ENCODE data around the gene GPR148. TPM values are rescaled to one million over a fixed set of nuclear protein-coding genes. Genes with fewer than 3 reads are reported as not detected.

GPR148 gene
- total RNA-seq: not detected in 2 replicates

DNA sequence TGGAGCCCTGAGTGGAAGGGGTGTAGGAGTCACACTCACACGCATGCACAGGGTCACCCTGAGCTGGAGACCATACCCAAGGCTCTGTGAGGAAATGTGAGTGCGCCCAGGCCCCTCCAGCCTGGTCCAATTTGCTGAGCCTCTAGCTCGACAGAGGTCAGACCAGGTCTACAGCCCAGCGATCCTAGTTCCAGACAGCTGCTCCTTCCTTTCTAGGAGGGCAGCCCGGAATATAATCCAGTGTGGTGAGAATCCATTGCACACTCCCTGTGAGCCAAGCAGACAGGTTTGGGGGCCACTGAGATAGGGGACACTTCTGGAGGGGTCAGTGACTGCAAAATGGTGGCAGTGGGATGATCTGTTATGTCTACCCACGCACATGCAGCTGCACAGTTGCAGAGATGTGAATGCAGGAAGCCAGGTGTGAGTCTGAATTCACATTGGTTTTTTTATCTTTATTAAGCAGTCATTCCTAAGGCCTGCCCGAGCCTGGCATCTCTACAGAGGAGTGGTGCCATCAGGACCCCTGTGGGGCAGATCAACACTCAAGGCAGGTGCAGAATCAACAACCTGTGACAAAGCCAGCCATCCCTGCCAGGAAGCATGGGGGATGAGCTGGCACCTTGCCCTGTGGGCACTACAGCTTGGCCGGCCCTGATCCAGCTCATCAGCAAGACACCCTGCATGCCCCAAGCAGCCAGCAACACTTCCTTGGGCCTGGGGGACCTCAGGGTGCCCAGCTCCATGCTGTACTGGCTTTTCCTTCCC, at the start of gene GPR148:
GPR148 (plus strand) TSS at position 522 of the 768 bp plus-strand sequence; CDS start at position 604, 82 bp downstream.

DNA sequence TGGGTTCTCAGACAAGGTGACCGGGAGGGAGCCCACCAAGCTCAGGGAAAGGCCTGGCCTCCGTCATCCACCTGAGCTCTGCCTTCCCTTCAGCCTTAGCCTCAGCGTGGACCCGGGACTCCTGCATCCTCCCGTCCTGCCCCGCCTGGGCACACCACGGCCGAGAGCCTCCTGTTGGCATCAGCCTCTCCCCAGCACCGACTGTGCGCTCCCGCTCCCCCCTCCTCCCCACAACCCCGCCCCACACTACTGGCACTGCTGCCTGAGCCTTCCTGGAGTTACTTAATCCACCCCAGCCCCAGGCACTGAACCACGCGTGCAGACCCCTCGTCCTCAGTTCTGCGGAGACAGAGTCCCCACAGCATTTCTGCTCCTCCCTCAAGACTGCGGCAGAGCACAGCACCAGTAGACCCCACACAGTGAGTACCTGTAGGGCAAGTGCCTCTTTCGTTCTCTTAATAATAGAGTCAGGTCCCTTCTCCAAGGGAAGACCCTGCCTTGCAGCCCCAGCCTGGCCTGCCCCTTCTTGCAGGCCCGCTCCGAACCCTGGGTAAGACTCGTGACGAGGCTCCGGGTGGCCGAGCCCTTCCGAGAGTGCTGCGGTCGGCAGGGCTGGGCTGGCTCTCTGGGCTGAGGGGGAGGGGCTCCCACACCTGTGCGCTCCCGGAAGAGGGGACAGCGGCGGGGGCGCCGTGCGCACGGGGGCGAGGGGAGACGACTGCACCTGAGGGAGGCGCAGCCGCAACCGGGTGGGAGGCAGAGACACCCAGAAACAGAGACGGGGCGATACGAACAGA, 26.6 kb downstream of the GPR148 start, which contains the start of gene AMER3:
AMER3 (plus strand) TSS at position 285 of the 797 bp plus-strand sequence. CDS start 6,533 bp downstream, outside the sequence.

Other genes starting within 250 kb of the GPR148 start
- not detected in 2 replicates for gene POTEI, start 219.7 kb upstream of the GPR148 start, total RNA-seq
- not detected in 2 replicates for gene CFC1B, start 207.8 kb upstream of the GPR148 start, total RNA-seq
- gene CFC1, start 129.5 kb upstream of the GPR148 start, total RNA-seq: not detected in 2 replicates
- not detected in 2 replicates for gene POTEJ, start 117.6 kb upstream of the GPR148 start, total RNA-seq
- gene AMER3, start 26.5 kb downstream of the GPR148 start, total RNA-seq: not detected in 2 replicates
- gene ARHGEF4, start 107.8 kb downstream of the GPR148 start, total RNA-seq: 81.3 and 81.4 TPM in 2 replicates

Data from nasal cavity respiratory epithelium epithelial cell of viscerocranial mucosa (primary cell).